ENCODE results near the gene NOL4. TPM values are rescaled to one million over a fixed set of nuclear protein-coding genes. Genes with fewer than 3 reads are reported as not detected.
"Not testable (repeated sequence)": the region's sequence is repeated elsewhere in the genome, so short reads cannot be mapped to it uniquely, and the experiment has no call there.

Gene NOL4
- total and polyA plus RNA-seq, 2 experiments from 2014 or later, result 0.52 to 0.63 TPM

- TF ChIP-seq, protein P1, sequence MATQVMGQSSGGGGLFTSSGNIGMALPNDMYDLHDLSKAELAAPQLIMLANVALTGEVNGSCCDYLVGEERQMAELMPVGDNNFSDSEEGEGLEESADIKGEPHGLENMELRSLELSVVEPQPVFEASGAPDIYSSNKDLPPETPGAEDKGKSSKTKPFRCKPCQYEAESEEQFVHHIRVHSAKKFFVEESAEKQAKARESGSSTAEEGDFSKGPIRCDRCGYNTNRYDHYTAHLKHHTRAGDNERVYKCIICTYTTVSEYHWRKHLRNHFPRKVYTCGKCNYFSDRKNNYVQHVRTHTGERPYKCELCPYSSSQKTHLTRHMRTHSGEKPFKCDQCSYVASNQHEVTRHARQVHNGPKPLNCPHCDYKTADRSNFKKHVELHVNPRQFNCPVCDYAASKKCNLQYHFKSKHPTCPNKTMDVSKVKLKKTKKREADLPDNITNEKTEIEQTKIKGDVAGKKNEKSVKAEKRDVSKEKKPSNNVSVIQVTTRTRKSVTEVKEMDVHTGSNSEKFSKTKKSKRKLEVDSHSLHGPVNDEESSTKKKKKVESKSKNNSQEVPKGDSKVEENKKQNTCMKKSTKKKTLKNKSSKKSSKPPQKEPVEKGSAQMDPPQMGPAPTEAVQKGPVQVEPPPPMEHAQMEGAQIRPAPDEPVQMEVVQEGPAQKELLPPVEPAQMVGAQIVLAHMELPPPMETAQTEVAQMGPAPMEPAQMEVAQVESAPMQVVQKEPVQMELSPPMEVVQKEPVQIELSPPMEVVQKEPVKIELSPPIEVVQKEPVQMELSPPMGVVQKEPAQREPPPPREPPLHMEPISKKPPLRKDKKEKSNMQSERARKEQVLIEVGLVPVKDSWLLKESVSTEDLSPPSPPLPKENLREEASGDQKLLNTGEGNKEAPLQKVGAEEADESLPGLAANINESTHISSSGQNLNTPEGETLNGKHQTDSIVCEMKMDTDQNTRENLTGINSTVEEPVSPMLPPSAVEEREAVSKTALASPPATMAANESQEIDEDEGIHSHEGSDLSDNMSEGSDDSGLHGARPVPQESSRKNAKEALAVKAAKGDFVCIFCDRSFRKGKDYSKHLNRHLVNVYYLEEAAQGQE (IDR thresholded peaks at IDR 0.05; ENCODE audit: unreplicated experiment), result no peak
Measured at GRCh38 chr18:34242739-34243138, 18.0 kb upstream of the NOL4 start (continued).

GRCh38 chr18:34233781-34234388 is 9.2 kb upstream of the NOL4 start:
- not testable (repeated sequence) for H3K9me3 Mint-ChIP-seq; H3K27ac ChIP-seq (ENCODE audit: low read depth); H3K4me1 ChIP-seq (ENCODE audit: insufficient read depth); H3K36me3 ChIP-seq (ENCODE audit: insufficient read depth); H3K4me2 ChIP-seq; H3K27me3 Mint-ChIP-seq (ENCODE audit: insufficient read depth, low read depth, poor library complexity); H3K27ac Mint-ChIP-seq; H3K4me1 Mint-ChIP-seq; H3K4me3 ChIP-seq; H3K4me3 Mint-ChIP-seq; H3K79me2 ChIP-seq (replicated peaks; ENCODE audit: insufficient read depth); H3K9me2 ChIP-seq (ENCODE audit: insufficient read depth); H3K36me3 Mint-ChIP-seq (ENCODE audit: low read depth); H2AFZ ChIP-seq; H3F3A ChIP-seq (replicated peaks; ENCODE audit: low read depth); H3K27me3 ChIP-seq (ENCODE audit: insufficient read depth); H4K20me1 ChIP-seq (replicated peaks; ENCODE audit: insufficient read depth)
- peak; percentile 27 for DNase-seq (ENCODE audit: low spot score)
- peak; percentile 72 for ATAC-seq

GRCh38 chr18:34225218-34225553 is 473 bp upstream of the NOL4 start:
- Histone ChIP-seq H3K4me1 (ENCODE audit: insufficient read depth) (peaks cover 10% of the 10 kb centered on the region), H4K20me1 (replicated peaks; ENCODE audit: insufficient read depth) (0 out of 2 replicates have a peak, but pooled peaks cover 5% of the 10 kb centered on the region), H3K79me2 (replicated peaks; ENCODE audit: insufficient read depth) (no peaks in the 10 kb centered on the region), H3F3A (replicated peaks; ENCODE audit: low read depth) (peaks cover 4% of the 10 kb centered on the region; the same call in 1 of the 2 replicates), H3K9me2 (ENCODE audit: insufficient read depth) (peaks cover 4% of the 10 kb centered on the region; the same call in 1 of the 2 replicates), H3K4me2 (peak overlapping the region; percentile 66), H3K36me3 (ENCODE audit: insufficient read depth) (no peaks in the 10 kb centered on the region), H3K27ac (ENCODE audit: low read depth) (no peak overlapping the region), H3K4me3 (peak overlapping the region; percentile 43), H3K27me3 (ENCODE audit: insufficient read depth) (peaks cover 43% of the 10 kb centered on the region), H2AFZ (peak overlapping the region; percentile 54; the same call in 1 of the 2 replicates)
- no peak for TF ChIP-seq JUNB (IDR thresholded peaks at IDR 0.05; ENCODE audit: unreplicated experiment)
- no peak for TF ChIP-seq CTCF (conservative IDR thresholded peaks at IDR 0.05; ENCODE audit: low read depth in 2 of 2)
- TF ChIP-seq, protein P1 (IDR thresholded peaks at IDR 0.05; ENCODE audit: unreplicated experiment), result no peak
- TF ChIP-seq EZH2phosphoT487 (IDR thresholded peaks at IDR 0.05; ENCODE audit: unreplicated experiment), result no peak
- no peak for TF ChIP-seq STAT1 (IDR thresholded peaks at IDR 0.05; ENCODE audit: unreplicated experiment)
- TF ChIP-seq ETS1 (IDR thresholded peaks at IDR 0.05), result no peak
- Mint-ChIP-seq H3K4me3 (peak overlapping the region; percentile 79), H3K27ac (no peak overlapping the region; the same call in 1 of the 2 replicates), H3K9me3 (no peaks in the 10 kb centered on the region), H3K36me3 (ENCODE audit: low read depth) (no peaks in the 10 kb centered on the region), H3K4me1 (peaks cover 14% of the 10 kb centered on the region; the same call in 2 of the 3 replicates), H3K27me3 (ENCODE audit: insufficient read depth, low read depth, poor library complexity) (peaks cover 34% of the 10 kb centered on the region)
- ATAC-seq (no peak), DNase-seq (ENCODE audit: low spot score) (no peak)

Measured in GM23338 (cell line).